ENCODE results near the gene TTN. TPM values are rescaled to one million over a fixed set of nuclear protein-coding genes. Genes with fewer than 3 reads are reported as not detected.

Gene TTN
- total RNA-seq, 1 experiment from 2014 or later, result 0.05 TPM

GRCh38 chr2:178527592-178527991 is 279.6 kb downstream of the TTN start:
- Histone ChIP-seq H3K4me3 (replicated peaks in 1 of 2; ENCODE audit: low read depth in 1 of 2, low read length in 2 of 2) (no peak overlapping the region), H3K27me3 (ENCODE audit: insufficient read depth, low read length) (no peaks in the 10 kb centered on the region), H2AFZ (ENCODE audit: low read depth, low read length, poor library complexity, severe bottlenecking) (no peak overlapping the region), H3K36me3 (ENCODE audit: control insufficient read depth in 1 of 2, insufficient read depth in 2 of 2, low read length in 2 of 2) (no peaks in the 10 kb centered on the region), H3K9ac (ENCODE audit: low read length) (no peak overlapping the region), H3K4me1 (ENCODE audit: control insufficient read depth in 1 of 2, insufficient read depth in 2 of 2, low read length in 2 of 2) (peaks cover 0 to 2% of the 10 kb centered on the region in 2 experiments; a peak in 1 of 4 replicates), H3K4me2 (ENCODE audit: low read length) (no peak overlapping the region), H4K20me1 (ENCODE audit: insufficient read depth) (no peaks in the 10 kb centered on the region; the same call in 1 of the 2 replicates), H3K27ac (ENCODE audit: low read depth, low read length) (no peak overlapping the region), H3K9me3 (ENCODE audit: control insufficient read depth in 1 of 2, insufficient read depth in 1 of 2, low read depth in 1 of 2, low read length in 2 of 2) (no peaks in the 10 kb centered on the region), H3K9me2 (ENCODE audit: insufficient read depth) (no peaks in the 10 kb centered on the region), H3K79me2 (ENCODE audit: insufficient read depth, low read length) (peaks cover 20% of the 10 kb centered on the region)
- RAD21 ChIA-PET (ENCODE audit: low non-redundant PET in 1 of 2, low total read pairs in 2 of 2, uncharacterized antibody in 2 of 2, unreplicated experiment in 2 of 2), result no interaction called here
- CTCF ChIA-PET, result no interaction called here
- intact Hi-C loops (cut with micrococcal nuclease), result no loop called here
- TF ChIP-seq ELF1 (IDR thresholded peaks at IDR 0.05; ENCODE audit: borderline replicate concordance, low read depth) (no peak), SP1 (IDR thresholded peaks at IDR 0.05; ENCODE audit: low read depth) (no peak), POLR2A (IDR thresholded peaks at IDR 0.05; ENCODE audit: borderline replicate concordance, extremely low read depth, insufficient read depth, insufficient read length) (no peak), EZH2phosphoT487 (IDR thresholded peaks at IDR 0.05; ENCODE audit: borderline replicate concordance) (no peak), ZFX (IDR thresholded peaks at IDR 0.05) (no peak), YY1 (IDR thresholded peaks at IDR 0.05; ENCODE audit: extremely low read depth, insufficient replicate concordance, low read depth, low read length) (no peak), CEBPB (IDR thresholded peaks at IDR 0.05; ENCODE audit: low read depth) (no peak), FOSL1 (IDR thresholded peaks at IDR 0.05; ENCODE audit: low read depth) (no peak)
- TF ChIP-seq, protein P1, sequence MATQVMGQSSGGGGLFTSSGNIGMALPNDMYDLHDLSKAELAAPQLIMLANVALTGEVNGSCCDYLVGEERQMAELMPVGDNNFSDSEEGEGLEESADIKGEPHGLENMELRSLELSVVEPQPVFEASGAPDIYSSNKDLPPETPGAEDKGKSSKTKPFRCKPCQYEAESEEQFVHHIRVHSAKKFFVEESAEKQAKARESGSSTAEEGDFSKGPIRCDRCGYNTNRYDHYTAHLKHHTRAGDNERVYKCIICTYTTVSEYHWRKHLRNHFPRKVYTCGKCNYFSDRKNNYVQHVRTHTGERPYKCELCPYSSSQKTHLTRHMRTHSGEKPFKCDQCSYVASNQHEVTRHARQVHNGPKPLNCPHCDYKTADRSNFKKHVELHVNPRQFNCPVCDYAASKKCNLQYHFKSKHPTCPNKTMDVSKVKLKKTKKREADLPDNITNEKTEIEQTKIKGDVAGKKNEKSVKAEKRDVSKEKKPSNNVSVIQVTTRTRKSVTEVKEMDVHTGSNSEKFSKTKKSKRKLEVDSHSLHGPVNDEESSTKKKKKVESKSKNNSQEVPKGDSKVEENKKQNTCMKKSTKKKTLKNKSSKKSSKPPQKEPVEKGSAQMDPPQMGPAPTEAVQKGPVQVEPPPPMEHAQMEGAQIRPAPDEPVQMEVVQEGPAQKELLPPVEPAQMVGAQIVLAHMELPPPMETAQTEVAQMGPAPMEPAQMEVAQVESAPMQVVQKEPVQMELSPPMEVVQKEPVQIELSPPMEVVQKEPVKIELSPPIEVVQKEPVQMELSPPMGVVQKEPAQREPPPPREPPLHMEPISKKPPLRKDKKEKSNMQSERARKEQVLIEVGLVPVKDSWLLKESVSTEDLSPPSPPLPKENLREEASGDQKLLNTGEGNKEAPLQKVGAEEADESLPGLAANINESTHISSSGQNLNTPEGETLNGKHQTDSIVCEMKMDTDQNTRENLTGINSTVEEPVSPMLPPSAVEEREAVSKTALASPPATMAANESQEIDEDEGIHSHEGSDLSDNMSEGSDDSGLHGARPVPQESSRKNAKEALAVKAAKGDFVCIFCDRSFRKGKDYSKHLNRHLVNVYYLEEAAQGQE (IDR thresholded peaks at IDR 0.05; ENCODE audit: low read depth), result no peak
- TF ChIP-seq, protein P2, sequence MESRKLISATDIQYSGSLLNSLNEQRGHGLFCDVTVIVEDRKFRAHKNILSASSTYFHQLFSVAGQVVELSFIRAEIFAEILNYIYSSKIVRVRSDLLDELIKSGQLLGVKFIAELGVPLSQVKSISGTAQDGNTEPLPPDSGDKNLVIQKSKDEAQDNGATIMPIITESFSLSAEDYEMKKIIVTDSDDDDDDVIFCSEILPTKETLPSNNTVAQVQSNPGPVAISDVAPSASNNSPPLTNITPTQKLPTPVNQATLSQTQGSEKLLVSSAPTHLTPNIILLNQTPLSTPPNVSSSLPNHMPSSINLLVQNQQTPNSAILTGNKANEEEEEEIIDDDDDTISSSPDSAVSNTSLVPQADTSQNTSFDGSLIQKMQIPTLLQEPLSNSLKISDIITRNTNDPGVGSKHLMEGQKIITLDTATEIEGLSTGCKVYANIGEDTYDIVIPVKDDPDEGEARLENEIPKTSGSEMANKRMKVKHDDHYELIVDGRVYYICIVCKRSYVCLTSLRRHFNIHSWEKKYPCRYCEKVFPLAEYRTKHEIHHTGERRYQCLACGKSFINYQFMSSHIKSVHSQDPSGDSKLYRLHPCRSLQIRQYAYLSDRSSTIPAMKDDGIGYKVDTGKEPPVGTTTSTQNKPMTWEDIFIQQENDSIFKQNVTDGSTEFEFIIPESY (IDR thresholded peaks at IDR 0.05; ENCODE audit: extremely low read depth, insufficient replicate concordance, low read length), result no peak
- TF ChIP-seq, protein P3, sequence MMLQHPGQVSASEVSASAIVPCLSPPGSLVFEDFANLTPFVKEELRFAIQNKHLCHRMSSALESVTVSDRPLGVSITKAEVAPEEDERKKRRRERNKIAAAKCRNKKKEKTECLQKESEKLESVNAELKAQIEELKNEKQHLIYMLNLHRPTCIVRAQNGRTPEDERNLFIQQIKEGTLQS (IDR thresholded peaks at IDR 0.05), result no peak
- POLR2A ChIA-PET, result no interaction called here
- DNase-seq (ENCODE audit: low read depth, low spot score) (no peak), ATAC-seq (no peak)
- no TSS peak for BruUV-seq (replicated peaks)

All from HCT116 (cell line).